GM12878 (cell line): Measurements from ENCODE around the gene GRIFIN. TPM values are rescaled to one million over a fixed set of nuclear protein-coding genes. Genes with fewer than 3 reads are reported as not detected.

ENCODE experiments used
- ATAC-seq: fragments of 200-7000 bp; cut with Tn5 transposase; 3 replicates; pipeline ENCODE4 v1.9.1; 2020; ENCODE audit warnings: mild to moderate bottlenecking, moderate library complexity
- BruUV-seq: library from RNA; stranded (reverse); fragments of 400-500 nt; replicated peaks from 2 replicates; lab custom pipeline; 2021; lab: Mats Ljungman, UMichigan
- CTCF ChIA-PET: fragments of 300-600 bp; sonication (Branson Sonifier 250); formaldehyde crosslinking; extraction: SDS; loops from one replicate; lab custom pipeline; 2021; ENCODE audit warnings: inconsistent platforms; lab: Yijun Ruan, JAX
- POLR2A ChIA-PET: fragments of 350-600 bp; formaldehyde crosslinking; extraction: SDS; loops from one replicate; lab custom pipeline; 2021; ENCODE audit warnings: inconsistent platforms; lab: Charles Lee
- RAD21 ChIA-PET: fragments of 300-600 bp; sonication (Branson Sonifier 250); formaldehyde crosslinking; loops from one replicate; lab custom pipeline; 2023; ENCODE audit warnings: antibody characterized with exemption; ENCODE audit not compliant: unreplicated experiment; lab: Charles Lee
- SMC1A ChIA-PET: fragments of 300-600 bp; sonication (Branson Sonifier 250); formaldehyde crosslinking; loops from one replicate; lab custom pipeline; 2023; ENCODE audit not compliant: unreplicated experiment, uncharacterized antibody; lab: Charles Lee
- DNase-seq: peaks from one replicate; pipeline ENCODE4 v3.0.0-alpha.2; 2011; ENCODE audit warnings: low read depth, low spot score
- FAIRE-seq: peaks from 3 replicates; lab custom pipeline; 2011; peaks lifted over from hg19 to GRCh38; lab: Jason Lieb, UNC
- H2AFZ ChIP-seq: 2 replicates; pipeline ENCODE4 v1.6.0; 2011; ENCODE audit warnings: low read depth, low read length, control low read depth; ENCODE audit not compliant: control insufficient read depth
- H3K27ac ChIP-seq: 2 replicates; pipeline ENCODE4 v1.5.1; 2011; ENCODE audit warnings: control low read depth; ENCODE audit not compliant: control insufficient read depth, insufficient read depth
- H3K27me3 ChIP-seq, 2 experiments: replicated peaks in 1 of 2; 2 replicates each; pipeline versions ENCODE4 v1.6.0 to v1.6.1; 2011; ENCODE audit warnings: low read length in 1 of 2; ENCODE audit not compliant: control insufficient read depth in 2 of 2, insufficient read depth in 2 of 2
- H3K36me3 ChIP-seq, 2 experiments: 2 replicates each; pipeline ENCODE4 v1.5.1; 2011; ENCODE audit warnings: low read length in 1 of 2; ENCODE audit not compliant: control insufficient read depth in 2 of 2, insufficient read depth in 2 of 2
- H3K4me1 ChIP-seq: 2 replicates; pipeline ENCODE4 v1.6.1; 2011; ENCODE audit warnings: mild to moderate bottlenecking, low read length, moderate library complexity, mixed read lengths; ENCODE audit not compliant: control insufficient read depth, insufficient read depth
- H3K4me2 ChIP-seq: 2 replicates; pipeline ENCODE4 v1.6.0; 2011; ENCODE audit warnings: control low read depth; ENCODE audit not compliant: control insufficient read depth, insufficient read depth
- H3K4me3 ChIP-seq: fragments of 200-600 bp; sonication (generic); 2 replicates; pipeline ENCODE4 v1.5.1; 2016
- H3K79me2 ChIP-seq: 2 replicates; pipeline ENCODE4 v1.6.0; 2011; ENCODE audit warnings: low read length; ENCODE audit not compliant: control insufficient read depth, insufficient read depth
- H3K9ac ChIP-seq: 2 replicates; pipeline ENCODE4 v1.8.0; 2011; ENCODE audit warnings: low read length, control low read depth, mixed read lengths; ENCODE audit not compliant: control insufficient read depth, insufficient read depth
- H3K9me3 ChIP-seq: replicated peaks from 3 replicates; pipeline ENCODE4 v1.5.1; 2011; ENCODE audit warnings: mild to moderate bottlenecking, low read length; ENCODE audit not compliant: control insufficient read depth, insufficient read depth
- H4K20me1 ChIP-seq: 2 replicates; pipeline ENCODE4 v1.6.0; 2011; ENCODE audit not compliant: control insufficient read depth, insufficient read depth
- CBFB ChIP-seq: IDR thresholded peaks from 2 replicates; pipeline ENCODE4 v1.6.1; 2016; ENCODE audit warnings: antibody characterized with exemption, low read depth
- EED ChIP-seq: sonication (generic); IDR thresholded peaks from 2 replicates; pipeline ENCODE4 v1.6.1; 2016; ENCODE audit warnings: antibody characterized with exemption, low read depth
- ESRRA ChIP-seq: IDR thresholded peaks from 2 replicates; pipeline ENCODE4 v1.6.1; 2012; ENCODE audit warnings: mild to moderate bottlenecking, low read length, improper control_type of control experiment
- HCFC1 ChIP-seq: fragments of 150-350 bp; IDR thresholded peaks from 2 replicates; pipeline ENCODE4 v1.6.1; 2014; ENCODE audit warnings: low read length
- KLF5 ChIP-seq: fragments of 450-650 bp; IDR thresholded peaks from 2 replicates; pipeline ENCODE4 v1.6.1; 2014; ENCODE audit warnings: mild to moderate bottlenecking; ENCODE audit not compliant: partially characterized antibody
- MEF2B ChIP-seq: fragments of 450-650 bp; IDR thresholded peaks from 2 replicates; pipeline ENCODE4 v1.6.1; 2018; ENCODE audit warnings: mild to moderate bottlenecking, moderate library complexity; ENCODE audit not compliant: partially characterized antibody, poor library complexity, severe bottlenecking
- PML ChIP-seq: IDR thresholded peaks from 2 replicates; pipeline ENCODE4 v1.6.1; 2012; ENCODE audit warnings: low read length, inconsistent platforms
- POLR2A ChIP-seq: IDR thresholded peaks from 2 replicates; pipeline ENCODE4 v1.6.1; 2011; ENCODE audit warnings: low read depth, mild to moderate bottlenecking, low read length
- RFX5 ChIP-seq: IDR thresholded peaks from 2 replicates; pipeline ENCODE4 v1.6.1; 2011; ENCODE audit warnings: low read depth, low read length, improper control_type of control experiment
- YBX1 ChIP-seq: fragments of 450-650 bp; IDR thresholded peaks from 2 replicates; pipeline ENCODE4 v1.6.1; 2016; ENCODE audit warnings: antibody characterized with exemption
- WGBS: methylation state at CpG from one replicate; pipeline ENCODE4 v1.1.6; 2016; ENCODE audit warnings: low lambda C conversion rate; ENCODE audit not compliant: insufficient replicate concordance, insufficient coverage; ENCODE audit errors: missing lambda C conversion rate; 5-methylcytosine and 5-hydroxymethylcytosine counted together
- in situ Hi-C: fragments of 300-500 bp; cut with MboI; formaldehyde crosslinking; loops from 9 replicates; pipeline ENCODE4 v1.14.3; 2018; ENCODE audit warnings: mixed read lengths
- intact Hi-C: fragments of 100-400 bp; cut with micrococcal nuclease; formaldehyde crosslinking; loops from one replicate; pipeline ENCODE4 v1.14.2; 2022; ENCODE audit not compliant: unreplicated experiment
- polyA plus RNA-seq, 11 experiments: library from polyadenylated mRNA; depleted of rRNA in 4 of 11; unstranded in 6 of 11; stranded (reverse) in 5 of 11; fragments of >200 nt; fragmentation: Nextera tagmentation in 4 of 11; fragmentation: Illumina TruSeq in 1 of 11; extraction: Ambion mirVana in 4 of 11; extraction: Trizol in 1 of 11; gene quantifications; 1 replicate in 1 of 11; 2 replicates in 10 of 11; pipeline versions ENCODE4 v1.2.1 to v1.2.3, GENCODE V29; 2011 to 2016; ENCODE audit warnings: inconsistent platforms in 2 of 11, missing spikeins in 2 of 11, low read depth in 1 of 11
- total RNA-seq, 4 experiments: library from RNA; depleted of rRNA in 3 of 4; stranded (reverse); fragments of >200 nt in 3 of 4; fragmentation: Illumina TruSeq in 1 of 4; extraction: Trizol in 1 of 4; gene quantifications; 2 replicates each; pipeline versions ENCODE4 v1.2.1 to v1.2.3, GENCODE V29; 2013 to 2021
- TF ChIP-seq, protein P1 (sequence below): fragments of 450-650 bp; IDR thresholded peaks from 2 replicates; pipeline ENCODE4 v1.6.1; 2018; ENCODE audit warnings: mild to moderate bottlenecking, low read depth, moderate library complexity; ENCODE audit not compliant: partially characterized antibody
- TF ChIP-seq, protein P2 (sequence below): fragments of 450-650 bp; IDR thresholded peaks from 2 replicates; pipeline ENCODE4 v1.6.1; 2017; ENCODE audit warnings: antibody characterized with exemption, mild to moderate bottlenecking, moderate library complexity

GRIFIN gene
- total and polyA plus RNA-seq, 10 of the 15 experiments (the other 5 are each of a cell fraction or from before 2014, with no cell fraction given), result not detected

DNA sequence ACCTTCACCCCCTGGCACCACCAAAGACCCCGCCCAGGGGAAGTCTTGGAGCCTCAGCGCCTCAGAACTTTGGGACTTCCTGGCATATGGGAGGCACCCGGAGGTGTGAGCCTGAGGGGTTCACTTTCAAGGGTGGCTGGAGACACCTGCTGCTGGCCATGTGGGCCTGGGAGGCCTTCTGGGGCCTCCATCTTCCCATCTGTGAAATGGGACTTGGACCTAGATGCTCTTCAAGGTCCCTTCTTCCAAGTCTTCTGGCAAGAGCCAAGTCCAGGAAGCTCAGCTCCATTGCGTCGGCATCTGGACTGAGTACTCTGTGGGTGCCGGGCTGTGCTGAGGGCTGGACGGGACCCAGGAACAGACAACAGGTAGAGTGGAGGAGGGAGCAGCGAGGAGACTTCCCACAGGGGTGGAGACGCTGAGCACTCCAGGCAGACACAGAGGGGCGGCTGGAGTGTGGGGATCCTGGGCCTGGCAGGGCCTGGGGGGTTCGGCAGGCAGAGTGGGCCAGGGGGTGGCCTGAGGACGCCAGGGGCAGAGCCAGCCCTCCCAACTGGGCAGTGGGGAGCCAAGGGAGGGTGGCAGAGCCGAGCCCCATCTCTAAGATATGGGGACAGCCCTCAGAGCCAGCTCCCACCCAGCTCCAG is 34.1 kb upstream of the GRIFIN start:
- BruUV-seq, result no TSS peak
- H3K9me3 ChIP-seq, result no peaks in the 10 kb centered on the region
- ATAC-seq (no peak), FAIRE-seq (no peak), DNase-seq (no peak)
- H3K4me2 ChIP-seq, result no peak overlapping the region
- H3K27ac ChIP-seq, result no peak overlapping the region
- in situ Hi-C loops (no loop called here), intact Hi-C loops (no loop called here)
- 72% methylated on average over 13 of the region's 13 CpGs for WGBS
- SMC1A ChIA-PET, result interaction anchor here (0.6 kb wide), 1 partner anchor 203 kb away, joined by 3 read pairs; no protein-coding TSS in a partner anchor
- CTCF ChIA-PET, result interaction anchor here (0.5 to 1.1 kb wide), 3 partner anchors 9 to 200 kb away, joined by 3 read pairs; no protein-coding TSS in a partner anchor
- H3K27me3 ChIP-seq, result no peaks in the 10 kb centered on the region
- TF ChIP-seq, protein P1, sequence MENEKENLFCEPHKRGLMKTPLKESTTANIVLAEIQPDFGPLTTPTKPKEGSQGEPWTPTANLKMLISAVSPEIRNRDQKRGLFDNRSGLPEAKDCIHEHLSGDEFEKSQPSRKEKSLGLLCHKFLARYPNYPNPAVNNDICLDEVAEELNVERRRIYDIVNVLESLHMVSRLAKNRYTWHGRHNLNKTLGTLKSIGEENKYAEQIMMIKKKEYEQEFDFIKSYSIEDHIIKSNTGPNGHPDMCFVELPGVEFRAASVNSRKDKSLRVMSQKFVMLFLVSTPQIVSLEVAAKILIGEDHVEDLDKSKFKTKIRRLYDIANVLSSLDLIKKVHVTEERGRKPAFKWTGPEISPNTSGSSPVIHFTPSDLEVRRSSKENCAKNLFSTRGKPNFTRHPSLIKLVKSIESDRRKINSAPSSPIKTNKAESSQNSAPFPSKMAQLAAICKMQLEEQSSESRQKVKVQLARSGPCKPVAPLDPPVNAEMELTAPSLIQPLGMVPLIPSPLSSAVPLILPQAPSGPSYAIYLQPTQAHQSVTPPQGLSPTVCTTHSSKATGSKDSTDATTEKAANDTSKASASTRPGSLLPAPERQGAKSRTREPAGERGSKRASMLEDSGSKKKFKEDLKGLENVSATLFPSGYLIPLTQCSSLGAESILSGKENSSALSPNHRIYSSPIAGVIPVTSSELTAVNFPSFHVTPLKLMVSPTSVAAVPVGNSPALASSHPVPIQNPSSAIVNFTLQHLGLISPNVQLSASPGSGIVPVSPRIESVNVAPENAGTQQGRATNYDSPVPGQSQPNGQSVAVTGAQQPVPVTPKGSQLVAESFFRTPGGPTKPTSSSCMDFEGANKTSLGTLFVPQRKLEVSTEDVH, result no peak
- TF ChIP-seq CBFB (no peak), HCFC1 (no peak), PML (no peak), KLF5 (no peak), YBX1 (no peak), RFX5 (no peak), ESRRA (no peak), MEF2B (no peak), EED (no peak), POLR2A (no peak)
- TF ChIP-seq, protein P2, sequence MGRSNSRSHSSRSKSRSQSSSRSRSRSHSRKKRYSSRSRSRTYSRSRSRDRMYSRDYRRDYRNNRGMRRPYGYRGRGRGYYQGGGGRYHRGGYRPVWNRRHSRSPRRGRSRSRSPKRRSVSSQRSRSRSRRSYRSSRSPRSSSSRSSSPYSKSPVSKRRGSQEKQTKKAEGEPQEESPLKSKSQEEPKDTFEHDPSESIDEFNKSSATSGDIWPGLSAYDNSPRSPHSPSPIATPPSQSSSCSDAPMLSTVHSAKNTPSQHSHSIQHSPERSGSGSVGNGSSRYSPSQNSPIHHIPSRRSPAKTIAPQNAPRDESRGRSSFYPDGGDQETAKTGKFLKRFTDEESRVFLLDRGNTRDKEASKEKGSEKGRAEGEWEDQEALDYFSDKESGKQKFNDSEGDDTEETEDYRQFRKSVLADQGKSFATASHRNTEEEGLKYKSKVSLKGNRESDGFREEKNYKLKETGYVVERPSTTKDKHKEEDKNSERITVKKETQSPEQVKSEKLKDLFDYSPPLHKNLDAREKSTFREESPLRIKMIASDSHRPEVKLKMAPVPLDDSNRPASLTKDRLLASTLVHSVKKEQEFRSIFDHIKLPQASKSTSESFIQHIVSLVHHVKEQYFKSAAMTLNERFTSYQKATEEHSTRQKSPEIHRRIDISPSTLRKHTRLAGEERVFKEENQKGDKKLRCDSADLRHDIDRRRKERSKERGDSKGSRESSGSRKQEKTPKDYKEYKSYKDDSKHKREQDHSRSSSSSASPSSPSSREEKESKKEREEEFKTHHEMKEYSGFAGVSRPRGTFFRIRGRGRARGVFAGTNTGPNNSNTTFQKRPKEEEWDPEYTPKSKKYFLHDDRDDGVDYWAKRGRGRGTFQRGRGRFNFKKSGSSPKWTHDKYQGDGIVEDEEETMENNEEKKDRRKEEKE, result no peak
- H3K79me2 ChIP-seq, result no peaks in the 10 kb centered on the region
- no peak overlapping the region for H3K4me3 ChIP-seq
- POLR2A ChIA-PET, result interaction anchor here (1.7 kb wide), 1 partner anchor 12 kb away, joined by 5 read pairs; no protein-coding TSS in a partner anchor
- H3K9ac ChIP-seq, result no peak overlapping the region
- no peaks in the 10 kb centered on the region for H3K36me3 ChIP-seq
- no peaks in the 10 kb centered on the region for H4K20me1 ChIP-seq
- H2AFZ ChIP-seq, result no peak overlapping the region; the same call in 1 of the 2 replicates
- RAD21 ChIA-PET, result interaction anchor here (1.4 to 1.5 kb wide), 2 partner anchors 11 to 19 kb away, joined by 3 to 5 read pairs; no protein-coding TSS in a partner anchor
- peaks cover 38% of the 10 kb centered on the region for H3K4me1 ChIP-seq
